Measurements from ENCODE around the gene TMC6.
A peak's percentile ranks its signal among the peaks of the same experiment; 100 is the strongest.

The TMC6 gene

GRCh38 chr17:78168903-78169793 is 40.6 kb upstream of the TMC6 start:
- Histone ChIP-seq H4K20me1 (ENCODE audit: control insufficient read depth, insufficient read depth, low read depth, low read length) (peaks cover 12% of the 10 kb centered on the region), H3K4me2 (ENCODE audit: low read length) (peak overlapping the region; percentile 94), H3F3A (ENCODE audit: control insufficient read depth, insufficient read depth) (peaks cover 15% of the 10 kb centered on the region), H3K4me3 (ENCODE audit: low read length) (peak overlapping the region; percentile 80), H3K36me3 (ENCODE audit: control insufficient read depth, low read length) (peaks cover 53% of the 10 kb centered on the region), H3K9me2 (replicated peaks; ENCODE audit: control insufficient read depth, low read length) (no peaks in the 10 kb centered on the region), H3K4me1 (ENCODE audit: control insufficient read depth, low read length) (peaks cover 66% of the 10 kb centered on the region), H3K9me3 (ENCODE audit: control insufficient read depth, insufficient read depth, low read length) (no peaks in the 10 kb centered on the region), H3K79me2 (ENCODE audit: control insufficient read depth, low read length) (peaks cover 41% of the 10 kb centered on the region), H3K27me3 (ENCODE audit: control insufficient read depth, low read length) (no peaks in the 10 kb centered on the region), H3K27ac (ENCODE audit: low read depth, low read length) (peak overlapping the region; percentile 65)
- TF ChIP-seq, protein P1, sequence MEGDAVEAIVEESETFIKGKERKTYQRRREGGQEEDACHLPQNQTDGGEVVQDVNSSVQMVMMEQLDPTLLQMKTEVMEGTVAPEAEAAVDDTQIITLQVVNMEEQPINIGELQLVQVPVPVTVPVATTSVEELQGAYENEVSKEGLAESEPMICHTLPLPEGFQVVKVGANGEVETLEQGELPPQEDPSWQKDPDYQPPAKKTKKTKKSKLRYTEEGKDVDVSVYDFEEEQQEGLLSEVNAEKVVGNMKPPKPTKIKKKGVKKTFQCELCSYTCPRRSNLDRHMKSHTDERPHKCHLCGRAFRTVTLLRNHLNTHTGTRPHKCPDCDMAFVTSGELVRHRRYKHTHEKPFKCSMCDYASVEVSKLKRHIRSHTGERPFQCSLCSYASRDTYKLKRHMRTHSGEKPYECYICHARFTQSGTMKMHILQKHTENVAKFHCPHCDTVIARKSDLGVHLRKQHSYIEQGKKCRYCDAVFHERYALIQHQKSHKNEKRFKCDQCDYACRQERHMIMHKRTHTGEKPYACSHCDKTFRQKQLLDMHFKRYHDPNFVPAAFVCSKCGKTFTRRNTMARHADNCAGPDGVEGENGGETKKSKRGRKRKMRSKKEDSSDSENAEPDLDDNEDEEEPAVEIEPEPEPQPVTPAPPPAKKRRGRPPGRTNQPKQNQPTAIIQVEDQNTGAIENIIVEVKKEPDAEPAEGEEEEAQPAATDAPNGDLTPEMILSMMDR (IDR thresholded peaks at IDR 0.05; ENCODE audit: low read depth, low read length, poor library complexity, severe bottlenecking): no peak
- no peak for TF ChIP-seq EZH2phosphoT487 (IDR thresholded peaks at IDR 0.05; ENCODE audit: borderline replicate concordance, low read length)

GRCh38 chr17:78168242-78168902 is 39.8 kb upstream of the TMC6 start, which contains the start of gene SYNGR2:
Gene SYNGR2 (plus strand): TSS chr17:78168581. CDS start chr17:78168617, 36 bp downstream.
- no peaks in the 10 kb centered on the region for H3K9me2 ChIP-seq (replicated peaks; ENCODE audit: control insufficient read depth, low read length)
- H3K79me2 ChIP-seq (ENCODE audit: control insufficient read depth, low read length): peaks cover 39% of the 10 kb centered on the region
- H3K4me3 ChIP-seq (ENCODE audit: low read length): peak within 1 kb of the TSS; percentile 80
- no peaks in the 10 kb centered on the region for H3K27me3 ChIP-seq (ENCODE audit: control insufficient read depth, low read length)
- peaks cover 12% of the 10 kb centered on the region for H4K20me1 ChIP-seq (ENCODE audit: control insufficient read depth, insufficient read depth, low read depth, low read length)
- peaks cover 45% of the 10 kb centered on the region for H3K36me3 ChIP-seq (ENCODE audit: control insufficient read depth, low read length)
- no peaks in the 10 kb centered on the region for H3K9me3 ChIP-seq (ENCODE audit: control insufficient read depth, insufficient read depth, low read length)
- peak within 1 kb of the TSS; percentile 65 for H3K27ac ChIP-seq (ENCODE audit: low read depth, low read length)
- peak within 1 kb of the TSS; percentile 94 for H3K4me2 ChIP-seq (ENCODE audit: low read length)
- TF ChIP-seq EZH2phosphoT487 (IDR thresholded peaks at IDR 0.05; ENCODE audit: borderline replicate concordance, low read length): no peak
- TF ChIP-seq, protein P1 (IDR thresholded peaks at IDR 0.05; ENCODE audit: low read depth, low read length, poor library complexity, severe bottlenecking): no peak
- peaks cover 9% of the 10 kb centered on the region for H3F3A ChIP-seq (ENCODE audit: control insufficient read depth, insufficient read depth)
- peaks cover 58% of the 10 kb centered on the region for H3K4me1 ChIP-seq (ENCODE audit: control insufficient read depth, low read length)

- H3F3A ChIP-seq (ENCODE audit: control insufficient read depth, insufficient read depth): peaks cover 2% of the 10 kb centered on the region
- H3K4me2 ChIP-seq (ENCODE audit: low read length): peak overlapping the region; percentile 3; the same call in 1 of the 2 replicates
- H3K9me3 ChIP-seq (ENCODE audit: control insufficient read depth, insufficient read depth, low read length): no peaks in the 10 kb centered on the region
- H3K4me1 ChIP-seq (ENCODE audit: control insufficient read depth, low read length): peaks cover 50% of the 10 kb centered on the region
- H4K20me1 ChIP-seq (ENCODE audit: control insufficient read depth, insufficient read depth, low read depth, low read length): peaks cover 12% of the 10 kb centered on the region
- peaks cover 25% of the 10 kb centered on the region for H3K36me3 ChIP-seq (ENCODE audit: control insufficient read depth, low read length)
- peaks cover 37% of the 10 kb centered on the region for H3K79me2 ChIP-seq (ENCODE audit: control insufficient read depth, low read length)
- no peaks in the 10 kb centered on the region for H3K9me2 ChIP-seq (replicated peaks; ENCODE audit: control insufficient read depth, low read length)
- no peak for TF ChIP-seq EZH2phosphoT487 (IDR thresholded peaks at IDR 0.05; ENCODE audit: borderline replicate concordance, low read length)
- TF ChIP-seq, protein P1 (IDR thresholded peaks at IDR 0.05; ENCODE audit: low read depth, low read length, poor library complexity, severe bottlenecking): no peak
- no peaks in the 10 kb centered on the region for H3K27me3 ChIP-seq (ENCODE audit: control insufficient read depth, low read length)
- H3K27ac ChIP-seq (ENCODE audit: low read depth, low read length): no peak overlapping the region
- no peak overlapping the region for H3K4me3 ChIP-seq (ENCODE audit: low read length)
Observed at GRCh38 chr17:78166416-78166815, 37.9 kb upstream of the TMC6 start.
